ENCODE measurements around the gene YIPF3.

DNA sequence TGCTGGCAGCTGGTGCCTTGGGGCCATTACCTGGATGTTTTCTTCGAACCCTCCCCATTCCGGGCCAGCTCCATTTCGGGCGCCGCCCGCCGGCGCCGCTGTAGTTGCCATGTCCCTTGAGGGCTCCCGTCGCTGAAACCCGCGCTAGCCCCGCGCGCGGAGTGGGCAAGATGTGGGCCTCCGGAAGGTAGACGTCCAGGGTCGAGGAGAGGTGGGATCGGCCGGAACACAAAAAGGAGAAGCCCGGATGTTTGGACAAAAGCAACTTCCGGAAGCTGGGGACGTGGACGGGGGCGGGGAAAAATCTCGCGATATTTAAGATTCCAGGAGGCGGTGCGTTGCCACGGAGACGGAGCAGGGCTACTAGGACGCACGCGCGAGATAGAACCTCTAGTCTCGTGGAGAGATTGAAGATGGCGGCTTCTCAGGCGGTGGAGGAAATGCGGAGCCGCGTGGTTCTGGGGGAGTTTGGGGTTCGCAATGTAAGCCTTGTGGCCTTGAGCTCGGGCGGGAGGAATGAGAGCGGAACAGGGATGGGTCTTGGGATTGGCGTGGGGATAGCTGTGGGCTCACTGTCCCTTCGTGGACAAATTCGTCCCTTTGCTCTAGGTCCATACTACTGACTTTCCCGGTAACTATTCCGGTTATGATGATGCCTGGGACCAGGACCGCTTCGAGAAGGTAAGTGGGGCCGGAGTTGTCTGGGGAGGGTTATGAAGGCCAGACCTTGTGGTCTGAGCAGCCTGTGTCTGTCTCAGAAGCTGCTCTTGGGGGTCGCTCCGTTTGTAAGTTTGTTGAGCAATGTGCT lies at the start of gene YIPF3, which contains the start of gene POLR1C:
- TF ChIP-seq, protein P1, sequence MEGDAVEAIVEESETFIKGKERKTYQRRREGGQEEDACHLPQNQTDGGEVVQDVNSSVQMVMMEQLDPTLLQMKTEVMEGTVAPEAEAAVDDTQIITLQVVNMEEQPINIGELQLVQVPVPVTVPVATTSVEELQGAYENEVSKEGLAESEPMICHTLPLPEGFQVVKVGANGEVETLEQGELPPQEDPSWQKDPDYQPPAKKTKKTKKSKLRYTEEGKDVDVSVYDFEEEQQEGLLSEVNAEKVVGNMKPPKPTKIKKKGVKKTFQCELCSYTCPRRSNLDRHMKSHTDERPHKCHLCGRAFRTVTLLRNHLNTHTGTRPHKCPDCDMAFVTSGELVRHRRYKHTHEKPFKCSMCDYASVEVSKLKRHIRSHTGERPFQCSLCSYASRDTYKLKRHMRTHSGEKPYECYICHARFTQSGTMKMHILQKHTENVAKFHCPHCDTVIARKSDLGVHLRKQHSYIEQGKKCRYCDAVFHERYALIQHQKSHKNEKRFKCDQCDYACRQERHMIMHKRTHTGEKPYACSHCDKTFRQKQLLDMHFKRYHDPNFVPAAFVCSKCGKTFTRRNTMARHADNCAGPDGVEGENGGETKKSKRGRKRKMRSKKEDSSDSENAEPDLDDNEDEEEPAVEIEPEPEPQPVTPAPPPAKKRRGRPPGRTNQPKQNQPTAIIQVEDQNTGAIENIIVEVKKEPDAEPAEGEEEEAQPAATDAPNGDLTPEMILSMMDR (IDR thresholded peaks at IDR 0.05), result no peak
- TF ChIP-seq POLR2A (IDR thresholded peaks at IDR 0.05), result no peak

Data from prostate gland (tissue), 2 donors.